DMS53 (cell line): Measurements from ENCODE around the gene PACC1.

ENCODE experiments used
- DNase-seq: peaks from one replicate; lab custom pipeline; 2025; lab: John Stamatoyannopoulos, UW

PACC1 gene

DNA sequence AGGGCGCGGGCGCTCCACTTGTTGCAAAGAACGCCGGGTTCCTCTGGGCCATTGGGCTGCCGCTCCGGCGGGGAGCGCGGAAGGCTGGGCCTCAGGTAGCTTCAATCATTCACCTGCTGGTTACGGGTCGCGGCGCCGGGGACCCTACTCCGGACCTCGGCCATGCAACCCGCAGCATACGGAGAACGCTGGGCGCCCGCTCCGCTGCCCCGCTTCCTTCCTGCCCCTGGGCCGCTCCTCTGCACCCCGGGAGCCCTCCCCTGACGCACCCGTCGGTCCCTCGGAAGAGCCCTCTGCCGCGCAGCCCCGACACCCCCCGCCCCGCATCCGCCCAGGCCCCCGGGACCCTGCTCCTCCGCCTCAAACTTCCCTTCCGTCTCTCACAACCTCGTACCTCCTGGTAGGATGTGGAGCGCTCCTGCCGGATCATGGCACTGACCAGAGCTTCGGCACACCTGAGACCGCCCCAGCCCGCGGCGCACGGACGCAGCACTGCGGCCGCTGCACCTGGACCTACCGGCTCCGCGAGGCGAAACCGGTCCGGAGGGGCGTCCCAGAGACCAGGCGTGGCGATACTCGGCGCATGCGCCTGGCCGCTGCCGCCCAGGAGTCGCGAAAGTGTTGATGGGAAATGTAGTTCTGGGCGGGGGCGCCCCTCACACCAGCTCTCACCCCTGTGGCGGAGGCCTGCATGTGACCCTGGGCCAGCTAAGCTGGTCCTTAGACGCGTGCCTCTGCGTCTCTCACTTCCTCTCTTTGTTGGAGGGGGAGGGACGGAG lies at the start of gene PACC1:
Gene PACC1 (minus strand): TSS at position 559 of the 779 bp plus-strand sequence. CDS start 129 bp downstream, at position 430.
- DNase-seq = peak; percentile 98

DNA sequence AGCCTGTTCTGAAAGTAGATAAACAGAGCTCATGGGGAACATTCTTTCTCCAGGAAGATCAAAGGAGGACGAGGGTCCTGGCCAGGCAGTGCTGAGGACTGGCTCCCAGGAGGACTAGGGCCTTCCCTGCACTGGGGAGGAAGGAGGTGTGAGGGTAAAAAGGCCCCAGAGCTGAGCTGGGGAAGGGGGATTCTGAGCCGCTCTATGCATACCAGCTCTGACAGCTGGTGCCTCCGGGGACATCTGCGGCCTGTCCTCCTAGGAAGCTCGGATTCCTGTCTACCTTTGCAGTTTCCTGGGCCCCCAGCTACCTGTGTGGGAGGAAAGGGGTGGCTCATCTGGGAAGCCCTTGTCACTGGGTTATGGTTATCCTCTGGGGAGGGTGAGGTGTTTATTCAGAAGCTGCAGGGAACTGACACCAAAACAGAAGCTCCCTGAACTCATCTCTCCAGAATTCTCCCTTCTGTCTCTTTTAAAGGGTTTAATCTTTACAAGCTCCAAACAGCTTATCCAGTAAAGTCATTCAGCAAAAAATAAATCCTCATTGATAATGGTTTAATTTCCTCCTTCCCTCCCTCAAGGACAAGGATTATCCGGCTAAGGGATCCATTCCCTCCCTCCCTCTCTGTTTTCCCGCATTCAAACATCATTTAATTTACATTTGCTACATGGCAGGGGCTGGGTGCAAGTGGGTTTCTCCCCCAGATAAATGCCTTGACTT lies 49.0 kb upstream of the PACC1 start:
- no peak for DNase-seq

DNA sequence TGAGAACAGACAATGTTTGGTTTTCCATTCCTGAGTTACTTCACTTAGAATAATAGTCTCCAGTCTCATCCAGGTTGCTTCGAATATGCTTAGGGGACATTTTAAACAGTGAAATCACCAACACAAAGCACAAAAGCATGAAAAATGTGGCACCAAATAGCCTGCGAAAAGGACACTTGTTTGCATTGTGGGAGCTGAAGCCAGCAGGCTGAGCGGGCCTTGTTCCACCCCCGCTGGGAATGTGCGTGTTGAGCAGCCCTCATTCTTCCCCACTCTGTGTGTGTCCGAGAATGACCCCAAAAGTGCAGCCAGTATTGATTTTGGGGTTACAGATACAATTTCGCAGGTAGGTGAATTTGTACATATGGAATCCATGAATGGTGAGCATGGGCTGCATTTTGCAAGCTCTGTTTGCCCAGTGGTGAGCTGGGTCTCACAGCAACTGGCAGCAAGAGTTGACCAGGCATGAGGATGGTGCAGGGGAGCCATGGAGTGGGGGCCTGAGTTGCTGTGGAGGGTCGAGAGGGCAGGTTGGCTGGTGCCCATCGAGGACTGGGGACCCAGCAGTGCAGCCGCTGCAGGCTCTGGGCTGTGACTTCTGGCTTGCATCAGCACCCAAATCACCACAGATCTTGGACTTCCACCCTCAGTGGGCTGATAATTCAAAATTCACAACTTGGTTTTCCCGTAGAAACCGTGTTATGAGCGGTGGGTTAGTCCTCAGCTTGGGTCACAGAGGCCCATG lies 47.4 kb upstream of the PACC1 start:
- DNase-seq = no peak

DNA sequence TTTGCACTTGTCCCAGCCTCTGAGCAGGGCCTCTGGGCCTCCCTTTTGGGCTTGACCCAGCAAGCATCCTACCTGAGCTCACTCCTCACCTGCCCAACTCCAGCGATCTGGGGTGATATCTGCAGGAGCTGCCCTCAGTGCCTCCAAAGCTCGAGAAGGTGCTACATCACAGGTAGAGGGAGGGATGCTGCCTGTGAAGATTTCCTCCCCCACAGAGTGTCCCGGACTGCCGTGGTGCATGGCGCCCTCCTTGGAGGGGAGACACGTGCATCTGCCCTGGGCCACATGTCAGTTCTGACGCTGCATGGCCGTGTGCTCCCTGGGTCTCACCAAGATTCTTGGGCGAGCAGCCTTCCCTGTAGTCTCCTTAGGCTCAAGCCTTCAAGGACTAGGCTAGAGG lies 45.7 kb upstream of the PACC1 start:
- no peak for DNase-seq

DNA sequence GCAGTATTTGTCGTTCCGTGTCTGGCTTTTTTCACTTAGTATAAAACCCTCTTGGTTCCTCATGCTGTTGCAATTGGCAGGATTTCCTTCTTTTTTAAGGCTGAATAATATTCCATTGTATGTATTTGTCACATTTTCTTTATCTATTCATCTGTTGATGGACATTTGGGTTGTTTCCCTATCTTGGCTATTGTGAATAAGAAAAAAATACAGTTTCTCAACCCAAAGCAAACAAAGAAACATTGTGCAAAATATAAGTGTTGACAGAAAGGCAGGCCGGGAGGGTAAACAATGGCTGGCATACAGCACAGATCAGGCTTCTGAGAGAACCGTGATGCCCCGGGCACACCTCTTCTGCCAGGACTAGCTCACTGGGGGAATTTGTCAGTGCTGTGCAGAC lies 45.0 kb upstream of the PACC1 start:
- DNase-seq = no peak

DNA sequence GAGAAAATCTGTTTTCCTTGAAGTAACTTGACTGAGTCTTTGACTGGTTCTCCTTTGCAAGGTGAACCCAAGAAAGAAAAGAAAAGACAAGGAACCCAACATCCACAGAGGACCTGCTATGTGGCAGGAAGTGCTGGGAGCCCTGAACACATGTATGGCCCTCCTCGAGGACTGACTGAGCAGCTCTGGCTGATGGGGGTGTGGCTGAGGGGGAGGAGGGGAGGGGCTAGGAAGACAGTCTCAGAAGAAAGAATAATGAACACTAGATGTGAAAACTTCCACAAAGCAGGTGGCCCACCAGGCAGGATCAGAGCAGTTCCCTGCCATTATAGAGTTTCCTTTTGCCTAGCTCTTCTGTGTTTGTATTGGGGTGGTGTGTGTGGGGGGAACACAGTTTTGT lies 44.1 kb upstream of the PACC1 start:
- DNase-seq = no peak

DNA sequence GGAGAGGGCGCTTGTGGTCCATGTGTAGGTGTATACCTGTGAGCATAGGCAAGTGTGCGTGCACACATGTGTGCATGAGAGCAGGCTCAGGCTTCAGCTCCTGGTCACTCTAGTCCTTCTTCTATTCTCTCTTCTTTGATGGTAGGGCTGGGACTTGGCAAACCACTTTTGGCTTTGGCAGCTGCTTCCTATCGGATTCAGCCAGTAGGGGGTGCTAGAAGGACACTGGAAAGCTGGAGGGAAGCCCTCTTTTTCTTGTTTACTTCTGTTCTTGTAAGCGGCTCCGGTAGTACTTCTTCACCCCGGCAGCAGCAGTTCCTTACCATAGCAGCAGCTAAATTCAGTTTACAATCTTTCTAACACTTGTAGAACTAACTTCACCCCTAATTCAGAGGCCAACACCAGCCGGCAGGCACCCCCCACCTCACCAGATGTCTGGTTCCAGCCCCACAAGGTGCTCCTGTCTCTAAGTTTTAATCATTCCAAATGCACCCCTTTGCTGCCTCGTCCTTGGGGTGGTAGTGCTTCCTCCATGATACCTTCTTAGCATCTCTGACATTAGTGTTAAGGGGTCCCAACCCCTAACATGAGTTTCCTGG lies 43.2 kb upstream of the PACC1 start:
- DNase-seq = peak; percentile 91

DNA sequence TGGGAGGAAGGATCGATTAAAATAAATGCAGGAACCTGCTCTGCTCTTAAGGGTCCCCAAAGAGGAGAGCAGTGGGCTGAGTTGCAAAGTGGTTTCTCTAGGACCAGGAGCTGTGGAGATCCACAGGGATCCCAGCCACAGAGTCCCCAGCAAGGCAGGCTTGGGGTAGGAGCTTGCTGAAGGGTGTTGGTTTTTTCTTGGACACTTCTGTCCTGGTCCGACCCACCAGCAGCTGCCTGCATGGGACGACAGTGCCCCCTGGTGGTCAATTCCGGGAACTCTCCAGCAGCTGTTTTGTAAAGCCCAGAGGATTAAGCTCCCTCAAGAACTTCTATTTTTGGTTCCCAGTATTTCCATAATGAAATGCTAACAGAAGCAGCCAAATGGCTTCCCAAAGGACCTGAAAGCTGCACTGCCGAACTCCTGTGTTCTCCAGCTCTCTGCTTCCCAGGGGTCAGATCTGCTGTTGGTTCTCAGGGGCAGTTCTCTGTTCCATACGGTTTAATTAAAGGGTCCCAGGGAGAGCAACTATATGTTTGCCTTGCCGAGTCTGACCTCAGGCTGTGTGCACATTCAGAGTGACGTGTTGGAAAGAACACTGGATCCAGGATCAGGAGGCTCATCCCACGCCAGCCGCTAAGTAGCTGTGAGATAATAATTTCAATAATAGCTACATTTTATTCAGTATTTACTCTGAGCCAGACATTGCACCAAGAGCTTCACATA lies 41.3 kb upstream of the PACC1 start:
- DNase-seq = peak; percentile 90

DNA sequence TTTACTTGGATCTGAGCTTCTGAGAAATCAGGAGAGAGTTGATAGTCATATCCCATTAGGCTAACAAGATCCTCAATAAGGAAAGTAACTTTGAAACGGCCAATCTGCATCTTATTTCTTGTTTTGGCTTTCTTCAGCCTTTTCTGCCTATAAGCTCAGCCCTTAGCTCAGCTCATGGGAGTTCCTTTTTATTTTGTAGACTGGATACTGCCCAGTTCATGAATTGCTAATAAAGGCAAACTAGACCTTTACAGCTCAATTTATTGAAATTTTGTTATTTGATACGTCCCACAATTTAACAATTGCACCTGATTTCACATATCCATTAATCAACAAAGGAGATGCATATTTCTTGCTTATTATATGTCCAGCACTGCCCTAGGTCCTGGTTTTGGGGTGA lies 40.7 kb upstream of the PACC1 start:
- no peak for DNase-seq

DNA sequence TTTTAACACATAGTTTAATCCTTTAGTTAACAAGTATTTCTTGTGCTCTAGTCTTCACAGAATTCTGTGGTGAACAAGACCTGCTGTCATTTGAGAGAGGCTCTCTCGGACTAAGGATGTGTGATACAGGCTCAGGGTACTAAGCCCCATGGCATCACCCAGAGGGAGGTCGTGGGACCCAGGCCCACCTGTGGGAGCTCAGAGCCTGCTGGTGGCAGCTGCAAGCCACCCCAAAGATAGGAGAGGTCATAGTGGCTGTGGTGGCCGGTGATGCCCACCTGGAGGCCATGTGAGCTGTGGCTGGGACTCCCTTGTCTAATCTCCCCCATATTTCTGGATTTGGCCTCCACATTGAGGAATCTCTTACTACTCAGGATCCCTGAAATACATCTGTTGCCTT lies 40.1 kb upstream of the PACC1 start:
- no peak for DNase-seq

DNA sequence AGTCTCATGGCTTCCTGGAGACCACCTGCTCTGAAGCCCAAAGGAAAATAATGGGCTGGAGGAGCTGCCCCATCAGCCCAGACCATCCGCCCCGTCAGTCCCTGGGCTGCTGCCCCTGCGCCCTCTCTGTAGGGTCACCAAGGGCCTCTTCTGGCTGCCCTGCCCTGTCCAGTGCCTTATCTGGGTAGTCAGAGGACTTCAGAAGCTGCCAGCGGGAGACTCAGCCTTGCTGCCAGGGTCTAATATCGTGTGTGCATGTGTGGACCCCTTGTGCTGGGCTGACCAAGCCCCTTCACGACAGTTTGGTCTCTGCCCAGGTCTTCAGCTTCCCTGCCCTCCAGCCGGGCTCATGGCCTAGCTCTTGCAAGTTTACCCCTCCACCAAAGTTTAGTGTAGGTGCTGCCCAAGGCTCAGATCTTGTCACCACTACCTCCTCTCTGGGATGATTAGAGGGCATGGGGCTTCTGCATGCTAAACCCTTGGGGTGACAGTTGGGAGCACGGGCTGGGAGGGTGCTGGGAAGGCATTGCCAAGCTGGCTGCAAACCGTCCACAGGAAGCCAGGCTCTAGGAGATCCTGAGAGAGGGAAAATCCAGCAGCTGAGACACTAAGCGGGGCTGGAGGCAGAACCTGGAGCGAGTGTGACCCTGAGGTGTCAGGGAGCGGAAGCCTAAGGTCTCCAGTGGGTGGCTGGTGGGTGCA lies 38.6 kb upstream of the PACC1 start:
- DNase-seq = no peak

DNA sequence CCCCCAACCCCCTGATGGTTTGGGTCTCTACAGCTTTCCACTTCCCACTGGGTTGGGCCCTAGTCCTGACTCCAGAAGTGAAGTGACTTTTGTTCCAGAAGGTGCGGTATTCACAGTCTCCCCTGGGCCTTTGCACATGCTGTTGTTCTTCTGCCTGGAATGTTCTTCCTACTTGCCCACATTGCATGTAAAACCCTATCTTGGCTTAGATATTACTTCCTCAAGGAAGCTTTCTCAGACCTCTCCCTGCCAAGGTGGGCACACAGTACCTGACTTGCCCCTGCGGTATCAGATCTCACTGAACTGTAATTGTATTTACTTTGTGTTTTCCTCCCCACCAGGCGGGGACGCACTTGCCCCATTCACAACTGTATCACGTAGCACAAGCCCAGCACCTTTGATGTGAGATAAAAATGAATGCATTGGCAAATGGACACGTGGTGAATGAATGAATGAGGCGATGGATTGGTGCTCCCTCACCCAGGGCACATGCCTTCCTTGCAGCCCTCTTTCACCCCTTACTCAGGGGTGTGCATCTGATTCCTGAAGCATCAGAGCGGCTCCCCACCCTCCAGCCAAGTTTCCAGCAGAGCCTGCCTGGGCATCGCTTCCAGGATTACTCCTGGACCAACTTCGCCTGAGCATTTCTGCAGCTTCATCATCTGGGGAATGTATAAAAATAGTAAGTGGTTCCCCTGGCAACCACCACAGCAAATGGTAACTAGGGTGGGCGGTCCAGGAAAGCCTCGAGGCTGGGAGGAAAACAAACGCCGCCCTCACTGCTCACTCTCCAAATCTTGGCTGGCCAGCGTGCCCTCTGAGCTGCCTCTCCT lies 37.9 kb upstream of the PACC1 start:
- no peak for DNase-seq

DNA sequence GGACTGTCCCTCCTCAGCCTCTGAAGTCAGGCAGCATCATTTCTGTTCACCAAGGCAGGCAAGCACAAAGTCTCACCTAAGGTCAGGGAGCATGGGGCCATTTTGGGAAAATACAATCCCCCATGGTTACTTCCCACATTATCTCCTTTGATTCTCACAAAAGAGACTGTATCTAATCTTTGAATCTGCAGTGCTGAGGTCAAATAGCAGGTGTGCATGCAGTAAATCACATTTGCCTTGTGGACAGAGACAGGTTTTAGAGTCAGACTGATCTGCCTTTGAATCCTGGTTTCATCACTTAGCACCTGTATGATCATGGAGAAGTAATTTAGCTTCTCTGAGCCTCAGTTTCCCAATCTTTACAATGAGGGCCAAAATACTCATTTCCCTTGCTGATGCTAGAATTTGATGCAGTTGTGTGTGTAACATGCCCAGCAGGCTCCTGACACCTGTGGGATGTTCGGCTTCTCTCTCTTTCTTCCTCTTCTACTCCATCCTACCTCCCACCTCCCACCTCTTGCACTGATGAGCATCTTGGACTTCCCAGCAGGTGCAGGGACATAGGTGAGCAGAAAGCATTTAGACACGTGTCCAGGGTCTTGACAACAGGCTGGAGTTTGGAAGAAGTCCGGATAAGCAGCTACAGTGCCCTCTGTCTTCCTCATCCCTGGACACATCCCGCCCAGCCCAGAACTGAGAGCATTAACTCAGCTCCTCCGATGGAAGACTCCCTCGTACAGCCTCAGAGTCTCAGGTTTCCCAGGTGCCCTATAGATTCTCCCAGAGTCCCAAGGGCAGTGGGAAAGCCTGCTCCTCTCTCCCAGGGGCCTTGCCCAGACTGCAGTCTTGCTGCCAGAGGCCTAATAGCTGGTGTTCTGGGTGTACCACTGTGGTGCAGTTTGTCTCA lies 37.0 kb upstream of the PACC1 start:
- DNase-seq = no peak

DNA sequence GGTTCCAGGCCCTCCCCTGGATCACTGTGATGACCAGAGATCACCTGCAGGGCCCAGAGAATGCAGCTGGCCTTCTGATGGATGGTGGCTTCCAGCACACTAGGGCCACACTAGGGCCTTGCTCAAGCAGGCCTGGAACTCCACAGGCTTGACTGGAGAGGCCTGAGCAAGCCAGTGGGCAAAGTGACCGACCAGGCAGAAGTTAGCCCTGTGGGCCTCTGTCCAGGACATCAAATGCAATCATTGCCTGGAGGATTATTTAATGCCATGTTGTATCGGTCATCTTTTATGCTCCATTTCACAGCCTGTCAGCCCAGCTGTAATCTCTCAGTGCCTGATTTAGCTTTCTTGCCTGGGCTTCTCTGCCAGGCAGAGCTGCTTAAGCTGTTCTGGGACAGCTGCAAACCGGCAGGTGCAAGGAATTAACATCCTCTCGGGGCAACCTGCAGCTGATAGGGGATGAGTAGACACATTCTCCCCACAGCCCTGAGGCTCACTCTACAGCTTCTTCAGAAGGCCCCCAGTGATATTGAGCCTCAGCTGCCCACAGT lies 35.7 kb upstream of the PACC1 start:
- peak; percentile 83 for DNase-seq

DNA sequence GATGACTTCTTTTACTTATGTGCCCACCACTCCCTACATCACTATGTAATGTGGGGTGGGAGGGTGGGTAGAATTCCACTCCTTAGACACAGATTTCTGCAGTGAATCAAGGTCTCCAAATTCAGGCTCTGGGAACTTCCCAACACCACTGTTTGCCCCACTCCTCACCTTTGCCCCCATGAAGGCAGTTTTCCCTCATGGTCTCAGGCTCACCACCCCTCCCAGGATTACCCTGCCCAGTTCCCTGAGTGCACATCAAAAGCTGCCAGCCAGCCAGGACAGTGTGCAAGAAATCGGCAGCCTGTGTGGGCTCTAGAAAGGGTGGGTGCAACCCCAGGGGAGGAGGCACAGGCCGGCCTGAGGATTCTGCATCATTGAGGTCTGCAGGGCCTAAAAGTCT lies 32.8 kb upstream of the PACC1 start:
- DNase-seq = no peak

DNA sequence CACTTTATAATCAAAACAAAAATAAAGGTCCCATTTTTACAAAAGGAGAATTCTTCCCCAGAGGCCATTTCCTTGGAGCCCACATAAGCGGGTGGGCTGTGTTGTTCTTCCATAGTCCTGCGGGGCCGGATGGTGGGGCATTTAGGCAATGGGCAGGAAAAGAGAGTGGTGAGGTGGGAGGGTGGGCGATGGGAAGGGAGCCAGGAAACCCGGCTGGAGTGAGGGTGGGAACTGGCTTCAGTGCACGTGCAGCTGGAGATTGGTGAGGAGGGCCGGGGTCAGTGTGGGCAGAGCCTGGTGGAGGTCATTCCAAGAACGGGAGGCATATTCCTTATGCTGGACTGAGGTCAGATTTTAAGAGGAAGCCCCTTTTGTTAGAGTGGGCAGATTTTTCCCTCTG lies 31.6 kb upstream of the PACC1 start:
- no peak for DNase-seq

DNA sequence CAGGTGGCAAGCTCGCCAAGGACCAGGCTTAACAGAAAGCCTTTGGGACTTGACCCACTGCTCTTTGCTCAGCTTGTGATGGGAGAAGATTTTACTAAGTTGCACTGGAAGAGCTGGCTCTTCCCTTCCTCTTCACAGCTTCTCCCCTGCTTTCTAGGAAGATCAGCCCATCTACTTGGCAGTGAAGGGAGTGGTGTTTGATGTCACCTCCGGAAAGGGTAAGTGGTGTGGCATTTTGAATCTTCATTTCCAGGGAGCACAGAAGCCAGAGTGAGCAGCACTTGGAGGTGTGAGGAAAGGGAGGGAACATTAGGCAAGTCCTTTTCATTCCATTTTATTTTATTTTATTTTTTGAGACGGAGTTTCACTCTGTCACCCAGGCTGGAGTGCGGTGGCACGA lies 27.7 kb upstream of the PACC1 start:
- DNase-seq = no peak

DNA sequence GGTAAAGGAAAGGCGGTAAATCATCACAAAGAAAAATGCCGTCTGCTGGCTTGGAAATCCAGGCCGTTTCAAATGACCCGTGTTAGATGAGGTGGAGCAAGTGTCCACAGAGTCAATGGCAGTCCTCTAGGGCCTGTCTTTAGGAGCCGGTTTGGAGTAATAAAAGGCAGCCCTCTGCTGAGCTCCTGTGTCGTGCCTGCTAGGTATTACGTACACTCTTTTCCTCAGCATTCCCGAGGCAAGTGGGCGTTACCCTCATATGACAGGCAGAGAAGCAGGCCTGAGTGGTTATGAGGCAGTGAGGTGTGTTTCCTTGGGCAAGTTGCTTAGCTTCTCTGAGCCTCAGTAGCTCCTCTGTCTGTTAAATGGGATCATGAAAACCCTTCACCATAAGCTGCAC lies 25.7 kb upstream of the PACC1 start:
- DNase-seq = peak; percentile 14

DNA sequence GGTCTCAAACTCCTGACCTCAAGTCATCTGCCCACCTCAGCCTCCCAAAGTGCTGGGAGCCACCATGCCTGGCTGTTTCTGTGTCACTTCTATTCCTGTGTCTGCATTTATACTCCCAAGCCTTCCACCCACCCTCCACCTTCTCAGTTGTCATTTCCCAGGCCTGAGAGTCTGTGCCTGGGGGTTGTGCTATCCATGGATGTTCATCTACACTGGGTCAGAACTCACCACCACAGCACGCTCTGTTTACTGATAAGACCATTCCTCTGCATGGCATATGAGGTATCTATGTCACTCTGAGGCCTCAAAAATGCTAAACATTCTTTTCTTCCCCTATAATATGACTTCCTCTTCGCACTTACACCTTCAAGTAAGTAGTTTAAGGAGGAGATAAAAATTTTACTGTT lies 24.1 kb upstream of the PACC1 start:
- no peak for DNase-seq
